H1 (cell line): ENCODE results near the gene IDUA. TPM values are rescaled to one million over a fixed set of nuclear protein-coding genes. Genes with fewer than 3 reads are reported as not detected.

Experiments used
- MAFK ChIP-seq: IDR thresholded peaks from 2 replicates; pipeline ENCODE4 v1.6.1; 2012; ENCODE audit warnings: low read depth, mild to moderate bottlenecking, improper control_type of control experiment, low read length
- NRF1 ChIP-seq: IDR thresholded peaks from 2 replicates; pipeline ENCODE4 v1.6.1; 2011; ENCODE audit warnings: mild to moderate bottlenecking, low read depth, low read length, improper control_type of control experiment
- PHF8 ChIP-seq: fragments of 200-600 bp; sonication (generic); conservative IDR thresholded peaks from 2 replicates; pipeline ENCODE4 v1.7.1; 2012; ENCODE audit warnings: low read depth, mild to moderate bottlenecking, inconsistent platforms, low read length, moderate library complexity
- YY1 ChIP-seq: IDR thresholded peaks from 2 replicates; pipeline ENCODE4 v1.6.1; 2011; ENCODE audit warnings: low read depth, mild to moderate bottlenecking, low read length
- ZNF274 ChIP-seq: IDR thresholded peaks from 2 replicates; pipeline ENCODE4 v1.7.0; 2012; ENCODE audit warnings: low read length, borderline replicate concordance; ENCODE audit errors: extremely low read depth
- polyA plus RNA-seq, 7 experiments: library from polyadenylated mRNA; depleted of rRNA in 3 of 7; stranded (reverse) in 5 of 7; unstranded in 2 of 7; fragments of >200 nt in 5 of 7; fragments of 200-250 nt in 2 of 7; gene quantifications; 1 replicate in 5 of 7; 2 replicates in 1 of 7; 4 replicates in 1 of 7; pipeline versions ENCODE4 v1.2.1 to v1.2.3, GENCODE V29; 2011 to 2013; ENCODE audit warnings: missing spikeins in 2 of 7, mixed read lengths in 2 of 7
- total RNA-seq: library from RNA; stranded (reverse); fragmentation: NEBNext Ultra II Directional; extraction: Animal tissue kit (Norgen Biotek cat#: 25700); gene quantifications from 2 replicates; pipeline ENCODE4 v1.2.1, GENCODE V29; 2021
- TF ChIP-seq, protein P1 (sequence below), 3 experiments: IDR thresholded peaks; 1 replicate in 2 of 3; 2 replicates in 1 of 3; pipeline versions ENCODE4 v1.5.1 to v1.6.1; 2011; ENCODE audit warnings: low read length in 3 of 3, mild to moderate bottlenecking in 3 of 3, inconsistent platforms in 2 of 3, low read depth in 1 of 3, moderate library complexity in 1 of 3; ENCODE audit not compliant: insufficient read depth in 1 of 3; ENCODE audit errors: control extremely low read depth in 1 of 3

Gene IDUA
- total and polyA plus RNA-seq, 2 of the 8 experiments (the other 6 are each of a cell fraction or from before 2014, with no cell fraction given), result 2.8 to 4.8 TPM

DNA sequence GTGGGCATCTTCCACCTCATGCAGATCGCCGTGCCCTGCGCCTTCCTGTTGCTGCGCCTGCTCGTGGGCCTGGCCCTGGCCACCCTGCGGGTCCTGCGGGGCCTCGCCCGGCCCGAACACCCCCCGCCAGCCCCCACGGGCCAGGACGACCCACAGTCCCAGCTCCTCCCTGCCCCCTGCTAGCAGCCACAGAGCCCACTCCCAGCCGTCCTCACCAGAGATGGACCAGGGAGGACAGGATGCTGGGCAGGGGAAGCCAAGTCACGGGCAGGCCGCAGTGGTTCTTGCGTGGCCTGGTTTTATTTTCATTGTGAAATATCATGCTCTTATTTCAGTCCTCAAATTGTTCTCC lies 28.6 kb upstream of the IDUA start (continued):
- no peak for TF ChIP-seq MAFK
- TF ChIP-seq PHF8, result no peak
- no peak for TF ChIP-seq NRF1
- TF ChIP-seq, protein P1, sequence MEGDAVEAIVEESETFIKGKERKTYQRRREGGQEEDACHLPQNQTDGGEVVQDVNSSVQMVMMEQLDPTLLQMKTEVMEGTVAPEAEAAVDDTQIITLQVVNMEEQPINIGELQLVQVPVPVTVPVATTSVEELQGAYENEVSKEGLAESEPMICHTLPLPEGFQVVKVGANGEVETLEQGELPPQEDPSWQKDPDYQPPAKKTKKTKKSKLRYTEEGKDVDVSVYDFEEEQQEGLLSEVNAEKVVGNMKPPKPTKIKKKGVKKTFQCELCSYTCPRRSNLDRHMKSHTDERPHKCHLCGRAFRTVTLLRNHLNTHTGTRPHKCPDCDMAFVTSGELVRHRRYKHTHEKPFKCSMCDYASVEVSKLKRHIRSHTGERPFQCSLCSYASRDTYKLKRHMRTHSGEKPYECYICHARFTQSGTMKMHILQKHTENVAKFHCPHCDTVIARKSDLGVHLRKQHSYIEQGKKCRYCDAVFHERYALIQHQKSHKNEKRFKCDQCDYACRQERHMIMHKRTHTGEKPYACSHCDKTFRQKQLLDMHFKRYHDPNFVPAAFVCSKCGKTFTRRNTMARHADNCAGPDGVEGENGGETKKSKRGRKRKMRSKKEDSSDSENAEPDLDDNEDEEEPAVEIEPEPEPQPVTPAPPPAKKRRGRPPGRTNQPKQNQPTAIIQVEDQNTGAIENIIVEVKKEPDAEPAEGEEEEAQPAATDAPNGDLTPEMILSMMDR (IDR thresholded peaks at IDR 0.05; ENCODE audit: control extremely low read depth in 1 of 3, insufficient read depth in 1 of 3, low read depth in 1 of 3, low read length in 3 of 3), result no peak
- TF ChIP-seq YY1, result no peak
- TF ChIP-seq ZNF274, result no peak
- TF ChIP-seq, all 59 proteins: peak for 0
